NCI-H2171 (cell line): ENCODE data around the gene CTNNA2.

Experiments used
- DNase-seq: peaks from one replicate; lab custom pipeline; 2025; lab: John Stamatoyannopoulos, UW

CTNNA2 gene

DNA sequence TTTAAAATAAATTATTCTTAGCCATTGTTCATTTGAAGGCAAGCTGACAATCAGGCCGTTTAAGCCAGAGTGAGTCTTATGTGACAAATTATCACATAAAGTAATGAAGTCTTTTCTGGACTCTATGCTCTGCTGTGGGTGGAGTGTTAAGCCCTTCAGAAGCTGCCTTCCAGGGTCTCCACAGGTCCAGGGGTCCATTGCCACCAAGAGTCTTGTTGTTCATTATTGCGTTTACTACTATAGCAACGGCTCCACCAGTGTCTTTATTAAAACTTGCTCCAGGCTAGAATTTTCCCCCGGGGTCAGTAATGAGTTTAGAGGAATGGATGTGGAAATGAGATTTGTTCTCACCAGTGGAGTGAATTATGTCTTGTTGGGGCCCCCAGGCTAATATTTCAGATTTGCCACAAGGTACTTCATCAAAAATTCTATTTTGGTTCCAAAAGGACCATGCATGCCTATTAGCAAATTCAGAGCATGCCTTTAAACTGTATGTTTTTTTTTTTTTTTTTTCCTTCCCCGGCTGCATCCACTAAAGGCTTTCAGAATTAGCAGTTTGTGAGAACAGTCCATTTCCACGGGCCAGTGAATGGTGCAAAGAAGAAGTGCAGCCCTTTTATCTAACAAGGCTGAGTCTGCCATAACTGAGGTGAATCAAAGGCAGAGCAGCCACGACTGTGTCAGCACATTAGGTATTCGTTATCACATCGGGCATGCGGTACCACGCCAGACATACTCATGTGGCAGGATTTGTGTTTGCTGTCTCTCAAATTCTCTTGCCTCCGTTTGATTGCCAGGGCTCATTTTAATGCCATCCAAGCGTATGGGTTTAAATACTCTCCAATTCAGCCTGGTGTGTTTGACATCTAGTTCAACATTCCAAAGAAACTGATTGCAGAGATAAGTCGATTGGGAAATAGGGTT is 817.9 kb downstream of the CTNNA2 start:
- DNase-seq, result no peak

DNA sequence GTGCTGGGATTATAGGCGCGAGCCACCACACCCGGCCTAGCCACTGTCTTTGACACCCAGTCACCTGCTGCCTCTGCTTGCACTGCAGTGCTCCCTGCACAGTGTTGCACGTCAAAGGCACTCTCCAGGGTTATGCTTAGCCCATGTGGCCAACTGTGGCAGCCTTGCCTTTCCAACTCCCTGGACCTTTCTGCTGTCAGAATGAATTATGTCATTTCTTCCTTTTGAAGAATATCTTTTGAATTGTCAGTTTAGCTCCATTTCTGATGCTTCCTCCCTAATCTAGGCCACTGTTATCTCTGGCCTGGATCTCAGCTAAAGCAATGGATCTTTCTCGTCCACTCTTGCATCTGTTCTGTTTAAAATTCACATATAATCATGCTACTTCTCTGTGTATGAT is 821.0 kb downstream of the CTNNA2 start:
- DNase-seq, result no peak

DNA sequence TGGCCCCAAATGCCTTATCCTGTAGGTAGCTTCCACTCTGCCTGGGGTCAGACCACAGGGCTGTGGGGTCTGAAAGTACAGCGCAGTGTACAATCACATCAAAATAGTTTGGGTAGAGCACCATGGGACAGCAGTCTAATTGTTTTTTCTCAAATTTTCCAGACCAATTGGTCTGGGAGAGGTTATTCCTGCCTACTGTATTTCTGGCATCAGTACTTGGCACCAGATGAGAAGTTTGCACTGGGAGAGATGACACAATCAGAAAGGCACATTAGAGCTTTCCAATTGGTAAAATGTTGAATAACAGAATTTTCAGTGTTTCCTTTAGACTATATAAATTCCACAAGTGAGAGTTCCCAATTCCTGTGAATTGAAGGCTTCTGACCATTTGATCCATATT is 822.6 kb downstream of the CTNNA2 start:
- no peak for DNase-seq

DNA sequence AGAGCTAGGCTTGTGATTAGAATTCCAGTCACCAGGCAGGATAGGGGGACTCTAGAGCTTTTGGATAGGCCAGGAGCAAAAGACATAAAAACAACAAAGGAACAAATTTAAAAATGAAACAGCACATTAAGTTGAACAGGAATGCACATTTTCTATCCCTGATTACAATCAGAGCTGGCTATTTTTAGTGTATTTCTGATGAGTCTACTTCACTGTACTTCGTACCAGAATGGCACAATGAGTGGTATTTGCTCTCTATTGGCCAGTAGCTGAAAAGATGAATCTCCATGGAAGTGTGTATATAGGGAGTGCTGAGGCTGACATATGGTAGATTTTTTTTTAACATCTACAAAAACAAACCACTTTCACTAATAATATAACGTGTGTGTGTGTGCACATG is 825.9 kb downstream of the CTNNA2 start:
- no peak for DNase-seq

DNA sequence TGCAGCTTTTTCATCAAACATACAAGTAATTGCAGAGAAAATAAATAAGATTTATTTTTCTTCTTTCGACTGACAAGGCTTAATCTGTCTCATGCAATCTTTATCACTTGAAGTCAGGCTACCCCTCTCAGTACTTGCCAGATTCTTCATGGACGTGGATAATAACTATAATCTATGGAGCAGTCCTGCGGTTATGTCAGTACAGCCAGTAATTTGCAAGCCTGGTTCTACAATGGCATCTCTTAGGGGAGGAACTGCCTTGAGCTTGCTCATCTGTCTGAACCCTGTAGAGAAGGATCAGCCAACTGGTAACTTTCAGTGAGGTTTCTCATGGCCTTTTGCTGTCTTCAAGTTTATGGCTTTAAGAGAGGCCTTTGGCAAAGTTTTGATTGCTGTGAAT is 827.2 kb downstream of the CTNNA2 start:
- DNase-seq, result no peak

DNA sequence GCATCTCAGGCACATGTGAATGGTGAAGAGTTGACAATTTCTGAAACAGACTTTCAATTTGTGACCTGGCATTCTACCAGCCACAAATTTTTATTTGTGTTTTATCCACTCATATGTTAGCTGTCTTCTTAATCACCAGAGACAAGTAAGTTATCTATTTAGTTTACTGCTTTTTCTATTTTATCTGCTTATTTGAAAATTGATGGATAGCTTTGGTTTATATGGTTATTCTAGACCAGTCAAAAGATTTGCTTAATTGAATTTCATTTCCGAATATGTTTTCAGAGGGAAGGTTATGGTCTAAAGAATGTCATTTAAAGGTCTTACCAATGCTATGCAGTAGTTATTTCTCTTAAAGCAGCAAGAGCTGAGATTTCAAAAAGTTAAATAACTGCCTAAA is 835.2 kb downstream of the CTNNA2 start:
- DNase-seq, result no peak

DNA sequence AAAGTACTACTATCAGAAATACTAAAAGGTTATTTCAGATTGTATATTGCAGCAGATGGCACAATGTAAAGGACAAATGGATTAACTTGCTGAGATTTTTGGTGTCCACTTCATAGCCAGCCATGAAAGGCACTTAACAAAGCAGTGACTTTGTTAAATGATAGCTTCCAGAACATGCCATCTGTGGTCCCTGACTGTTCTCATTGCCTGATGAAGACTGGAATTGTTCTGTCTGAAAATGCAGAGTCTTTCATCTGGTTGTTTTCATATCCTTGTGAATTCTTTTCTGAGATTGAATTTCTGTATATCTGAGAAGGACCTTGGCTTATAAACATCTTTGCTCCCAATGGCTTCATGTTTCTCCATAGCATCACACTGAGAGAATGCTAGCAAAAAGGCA is 836.1 kb downstream of the CTNNA2 start:
- DNase-seq, result no peak

DNA sequence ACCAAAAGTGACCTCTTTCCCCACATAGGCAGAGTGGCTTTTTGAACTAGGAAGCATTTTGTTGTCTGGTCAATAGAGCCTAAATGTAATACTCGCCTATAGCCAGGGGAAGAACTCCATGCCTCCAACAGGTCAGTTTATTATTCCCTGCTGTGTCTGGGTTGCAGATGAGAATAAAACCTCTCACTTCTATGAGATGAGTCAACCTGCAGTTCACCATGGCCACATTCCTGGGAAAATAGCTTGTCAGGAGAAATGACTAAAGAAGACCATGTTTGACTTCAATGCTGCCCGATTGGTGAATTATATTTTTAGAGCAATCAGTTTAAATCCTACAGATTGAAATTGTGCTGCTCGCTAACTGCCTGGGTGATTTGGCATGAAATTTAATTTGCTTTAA is 838.4 kb downstream of the CTNNA2 start:
- no peak for DNase-seq

DNA sequence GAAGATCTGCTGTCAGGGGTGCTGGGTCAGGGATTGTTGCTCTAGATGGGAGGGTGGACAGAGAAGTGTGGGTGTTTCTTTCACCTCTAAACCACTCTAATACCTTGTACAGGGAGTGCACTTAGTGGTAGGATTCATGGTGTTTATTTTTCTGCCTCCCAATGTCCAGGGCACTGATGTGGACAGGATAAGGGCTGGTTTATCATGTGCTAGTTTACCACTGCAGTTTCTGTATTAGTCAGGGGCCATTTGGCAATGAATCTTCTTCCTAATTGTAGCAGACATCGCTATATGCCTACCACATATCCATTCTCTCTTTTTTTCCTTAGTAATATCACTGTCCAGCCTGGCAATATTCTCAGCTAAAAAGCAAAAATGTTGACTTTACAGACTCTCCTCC is 842.0 kb downstream of the CTNNA2 start:
- DNase-seq, result no peak

DNA sequence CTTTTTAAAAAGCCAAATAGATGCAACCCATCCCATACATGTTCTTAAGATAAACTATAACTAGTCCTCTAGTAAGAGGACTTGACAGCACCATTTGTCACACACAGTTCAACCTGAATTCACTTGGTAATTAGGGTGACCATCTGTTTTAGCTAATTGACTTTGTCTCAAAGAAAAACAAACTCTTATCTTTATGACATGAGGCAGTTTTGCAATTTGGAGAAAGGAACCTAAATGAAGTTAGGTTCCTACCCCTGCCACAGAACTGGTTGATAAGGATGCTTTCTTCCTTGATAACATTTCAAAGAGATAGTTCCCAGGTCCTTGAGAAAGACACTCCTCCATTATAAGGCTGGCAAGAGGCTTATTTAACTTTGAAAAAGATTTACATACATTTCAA is 849.1 kb downstream of the CTNNA2 start:
- DNase-seq, result no peak

DNA sequence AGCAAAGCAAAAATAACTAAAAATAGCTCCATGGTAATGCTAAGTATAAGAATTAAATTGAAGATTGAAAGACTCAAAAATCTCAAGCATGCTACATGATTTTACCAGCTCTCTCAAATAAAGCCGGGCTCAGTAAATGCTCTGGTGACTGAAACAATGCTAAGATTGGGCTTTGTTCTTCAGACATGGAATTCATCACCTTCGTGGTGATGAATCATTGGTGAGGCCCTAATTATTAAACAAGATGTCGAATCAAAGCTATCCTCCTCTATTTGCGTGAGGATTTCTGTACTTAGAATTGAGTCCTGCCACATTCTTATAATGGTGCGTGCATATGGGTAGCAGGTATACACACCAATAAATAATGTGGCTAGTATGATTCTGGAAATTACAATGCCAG is 850.5 kb downstream of the CTNNA2 start:
- DNase-seq, result no peak

DNA sequence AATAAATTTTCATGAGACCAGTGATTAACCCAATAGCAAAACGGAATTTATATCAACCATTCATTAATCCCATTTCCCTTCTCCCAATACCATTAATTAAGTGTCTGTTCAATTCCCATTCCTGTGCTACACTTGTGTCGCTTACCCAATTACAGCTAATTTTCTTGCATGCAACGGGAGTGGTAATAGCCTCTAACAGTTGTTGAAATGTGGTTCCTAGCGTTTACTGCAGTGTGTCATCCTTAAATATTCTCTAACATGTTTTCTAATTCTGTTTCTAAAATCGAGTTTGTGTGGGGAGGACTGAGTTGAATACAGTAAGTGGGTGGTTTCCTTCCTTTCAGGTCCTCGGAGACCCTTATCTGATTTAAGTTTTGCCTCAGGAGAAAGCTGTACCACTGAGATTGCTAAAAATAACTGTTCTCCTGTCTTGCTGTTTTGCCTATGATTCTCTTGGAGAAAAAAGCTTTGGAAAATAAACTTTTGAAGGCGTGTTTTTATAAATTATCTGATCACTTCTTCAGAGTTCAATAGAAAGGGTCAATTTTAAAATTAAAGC is 851.0 kb downstream of the CTNNA2 start:
- no peak for DNase-seq

DNA sequence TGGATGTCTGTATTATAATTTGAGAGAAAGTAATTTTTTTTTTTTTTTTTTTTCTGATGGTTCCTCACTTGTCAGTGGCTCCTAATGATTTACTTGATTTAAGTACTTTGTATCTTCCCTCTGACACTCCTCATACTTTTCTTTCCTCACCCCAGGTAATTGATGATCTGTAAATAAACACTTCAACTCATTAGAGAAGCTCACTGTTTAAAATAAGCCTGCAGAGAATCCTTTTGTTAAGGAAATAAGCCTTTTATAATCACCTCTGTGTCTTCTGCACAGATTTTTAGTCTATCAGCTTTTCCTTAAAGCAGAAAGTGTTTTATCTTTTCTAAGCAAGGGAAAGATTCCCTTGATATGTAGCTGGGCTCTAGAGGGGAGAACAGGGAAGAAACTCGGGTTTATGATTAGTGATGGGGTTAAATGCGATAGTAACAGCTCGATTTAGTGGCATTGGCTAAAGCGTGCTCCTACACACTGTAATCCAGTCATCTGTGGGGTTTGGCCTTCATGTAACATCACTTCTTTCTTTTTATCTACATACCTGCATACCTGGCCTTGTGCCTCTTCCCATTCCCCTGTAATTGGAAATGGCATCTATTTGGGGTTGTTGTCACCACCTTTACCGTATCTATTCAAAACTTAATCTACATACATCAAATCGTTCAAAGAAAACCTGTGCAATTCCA is 851.8 kb downstream of the CTNNA2 start:
- no peak for DNase-seq

DNA sequence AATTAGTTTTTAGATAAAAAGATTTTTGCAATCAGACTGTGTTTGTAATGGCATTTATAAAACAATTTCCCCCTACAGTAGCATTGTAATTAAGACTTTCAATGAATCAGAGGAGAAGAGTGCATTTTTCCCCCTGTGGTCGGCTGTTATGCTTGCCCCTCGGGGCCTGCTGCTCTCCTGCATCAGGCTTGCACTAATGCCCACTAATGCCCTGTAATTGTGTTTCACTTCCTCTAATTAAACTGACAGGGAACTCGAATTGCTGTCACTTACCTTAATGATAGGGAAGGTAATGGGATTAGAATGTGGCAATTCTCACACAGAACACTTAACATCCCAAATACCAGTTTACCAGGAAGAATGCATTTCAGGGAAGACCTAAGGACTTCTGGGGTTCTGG is 852.9 kb downstream of the CTNNA2 start:
- DNase-seq, result no peak

DNA sequence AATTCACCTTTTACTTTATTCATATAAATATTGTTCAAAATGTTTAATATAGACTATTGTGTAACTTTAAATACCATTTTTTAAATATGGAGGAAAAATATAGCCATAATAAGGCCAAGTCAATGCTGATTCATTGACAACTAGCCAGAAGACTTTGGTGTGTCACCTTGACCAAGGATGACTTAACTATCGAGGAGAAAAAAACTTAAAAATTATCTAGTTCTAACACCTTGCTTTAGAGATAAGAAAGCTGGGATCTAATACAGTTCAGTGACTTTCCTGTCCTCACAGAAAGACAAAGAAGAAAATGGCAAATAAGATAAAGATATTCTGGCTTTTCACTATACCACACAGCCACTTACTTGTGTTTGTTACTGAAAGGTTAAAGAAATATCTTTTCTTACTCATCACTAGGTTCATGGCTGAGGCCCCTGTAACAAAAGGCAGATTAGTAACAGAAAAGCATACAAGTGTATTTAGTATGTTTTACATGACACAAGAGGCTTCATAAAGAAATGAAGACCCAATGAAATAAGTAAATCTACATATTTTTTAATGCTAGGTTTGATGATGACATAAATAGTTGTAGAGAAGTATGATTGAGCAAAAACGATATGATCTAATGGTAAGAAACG is 857.6 kb downstream of the CTNNA2 start:
- DNase-seq, result no peak

DNA sequence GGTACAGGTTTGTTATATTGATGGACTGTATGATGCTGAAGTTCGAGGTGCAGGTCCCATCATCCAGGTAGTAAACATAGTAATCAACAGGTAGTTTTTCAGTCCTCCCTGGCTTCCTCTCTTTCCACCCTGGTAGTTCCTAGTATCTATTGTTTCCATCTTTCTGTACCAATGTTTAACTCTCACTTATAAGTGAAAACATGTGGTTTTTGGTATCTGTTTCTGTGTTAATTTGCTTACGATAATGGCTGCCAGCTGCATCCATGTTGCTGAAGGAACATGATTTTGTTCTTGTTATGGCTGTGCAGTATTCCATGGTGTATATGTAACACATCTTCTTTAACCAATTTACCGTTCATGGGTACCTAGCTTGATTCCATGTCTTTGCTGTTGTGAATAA is 861.3 kb downstream of the CTNNA2 start:
- DNase-seq, result no peak

DNA sequence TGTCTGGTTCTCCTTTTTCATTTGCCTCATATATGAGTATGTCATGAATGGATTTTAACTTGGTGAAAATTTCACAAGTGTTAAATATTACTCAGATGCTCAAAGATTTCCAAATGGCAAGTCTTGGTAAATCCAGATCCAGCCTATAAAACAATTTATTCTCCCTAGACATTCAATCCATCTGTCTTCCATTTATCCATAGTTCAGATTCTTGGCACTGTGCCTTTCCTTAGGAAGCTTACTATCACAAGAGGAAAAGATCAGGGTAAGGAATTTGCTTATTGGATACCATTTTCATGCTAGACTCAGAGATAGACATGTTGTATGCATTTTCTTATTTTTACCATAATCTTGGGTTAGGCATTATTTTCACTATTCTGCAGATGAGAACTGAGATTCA is 864.2 kb downstream of the CTNNA2 start:
- DNase-seq, result no peak

DNA sequence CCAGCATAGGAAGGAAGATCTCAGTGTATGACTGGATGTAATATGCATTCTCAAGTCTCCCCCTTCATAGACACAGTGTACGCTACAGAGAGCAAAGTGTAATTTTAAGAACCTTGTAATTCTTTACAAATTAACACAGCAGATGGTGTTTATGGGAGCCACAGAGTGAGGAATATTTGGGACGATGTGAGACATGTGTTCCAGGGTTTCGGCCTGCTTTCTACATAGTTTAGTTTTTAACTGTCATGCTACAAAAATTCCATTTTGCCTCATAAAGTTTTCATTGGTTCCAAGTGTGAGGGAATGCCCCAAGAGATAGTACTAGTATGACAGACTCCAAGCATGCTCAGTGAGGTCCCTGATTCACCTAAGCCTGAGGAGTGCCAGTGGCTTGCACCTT is 867.9 kb downstream of the CTNNA2 start:
- no peak for DNase-seq

DNA sequence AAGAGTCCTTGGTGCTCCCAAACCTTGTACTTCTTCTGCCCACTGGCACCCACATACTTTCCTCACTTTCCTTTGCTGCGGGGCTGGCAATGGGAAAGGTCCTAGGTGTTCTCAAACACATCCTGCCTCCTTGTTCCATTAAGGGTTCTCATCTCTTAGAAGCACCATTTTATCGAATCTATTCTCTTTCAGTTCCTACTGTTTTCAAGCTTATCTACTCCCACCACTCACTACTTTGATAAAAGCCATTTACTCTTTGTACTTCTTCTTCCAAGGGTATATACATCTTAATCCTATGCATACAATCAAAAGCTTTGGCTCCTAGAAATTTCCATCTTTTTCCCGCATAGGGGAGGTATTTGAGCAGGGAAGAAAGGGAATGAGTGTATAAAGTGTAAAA is 868.8 kb downstream of the CTNNA2 start:
- DNase-seq, result no peak

DNA sequence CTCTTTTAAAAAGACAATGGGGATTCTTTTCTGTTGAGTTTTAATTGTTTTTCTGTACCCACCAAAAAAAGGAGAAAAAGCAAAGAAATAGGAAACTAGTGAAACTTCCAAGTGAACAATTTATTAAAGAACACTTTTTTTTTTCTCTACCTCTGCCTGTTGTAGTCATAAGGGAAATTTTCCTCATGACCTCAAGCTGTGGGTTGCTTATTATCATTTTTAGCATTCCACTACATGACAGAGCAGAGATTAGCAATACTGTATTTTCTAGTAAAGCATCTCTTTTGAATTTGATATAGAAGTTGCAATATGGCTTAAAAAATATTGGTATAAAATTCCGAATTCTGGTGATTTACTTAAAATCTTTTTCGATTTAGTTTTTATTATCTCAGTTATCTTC is 879.6 kb downstream of the CTNNA2 start:
- DNase-seq, result no peak

DNA sequence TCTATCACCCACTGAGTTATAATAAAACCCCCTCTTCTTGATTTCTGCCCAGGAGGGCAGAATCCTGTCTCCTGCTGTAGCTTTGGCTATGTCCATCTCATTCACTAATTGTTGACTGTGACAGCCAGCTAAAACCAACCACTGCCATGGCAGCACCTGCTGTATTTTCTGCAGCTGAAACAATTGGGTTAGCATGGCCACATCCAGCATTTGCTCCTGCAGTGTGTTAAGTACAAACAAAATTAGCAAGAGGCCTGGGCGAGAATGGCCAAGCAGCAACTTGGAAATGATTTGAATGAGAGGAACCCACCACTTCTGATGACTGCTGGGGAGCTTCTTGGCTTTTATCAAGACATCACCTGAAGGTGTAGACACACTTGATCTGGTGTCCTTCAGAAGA is 881.1 kb downstream of the CTNNA2 start:
- DNase-seq, result no peak

DNA sequence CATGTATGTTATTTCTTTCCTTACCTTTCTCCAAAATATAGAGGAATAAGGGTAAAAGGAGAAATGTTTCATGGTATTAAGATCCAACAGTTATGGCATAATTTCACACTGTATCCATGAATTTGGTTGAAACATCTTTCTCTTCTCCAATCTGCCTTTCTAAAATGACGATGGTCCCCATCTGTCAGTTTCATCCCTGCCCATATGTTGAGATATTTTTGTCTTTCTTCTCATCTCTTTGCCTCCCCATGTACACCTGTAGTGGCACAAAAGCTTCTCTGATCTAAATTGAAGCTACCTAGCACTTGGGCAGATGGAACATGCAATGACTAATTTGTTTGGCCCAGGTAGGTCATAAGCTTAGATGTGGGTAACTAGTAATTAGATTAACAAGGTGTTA is 882.4 kb downstream of the CTNNA2 start:
- no peak for DNase-seq

DNA sequence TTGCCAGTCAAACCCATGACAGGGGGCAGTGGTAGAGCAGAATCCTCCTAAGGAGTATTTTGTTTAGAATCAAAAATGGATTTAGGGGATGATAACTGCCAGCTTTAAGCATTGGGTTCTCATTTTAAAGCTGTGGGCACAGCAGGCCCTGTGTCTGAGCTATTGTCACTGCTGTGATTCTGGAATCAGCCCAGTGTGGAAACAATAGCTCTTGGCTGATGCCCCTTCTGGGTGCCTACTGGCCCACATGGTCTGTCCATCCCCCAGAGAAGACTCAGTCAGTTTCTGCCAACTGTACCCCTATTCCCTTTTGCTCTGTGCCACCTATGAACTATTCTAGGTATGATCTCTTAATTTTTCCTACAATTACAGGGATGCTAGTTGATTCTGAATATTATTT is 883.4 kb downstream of the CTNNA2 start:
- DNase-seq, result no peak
